ENCODE data around the gene BANF1.

The BANF1 gene

DNA sequence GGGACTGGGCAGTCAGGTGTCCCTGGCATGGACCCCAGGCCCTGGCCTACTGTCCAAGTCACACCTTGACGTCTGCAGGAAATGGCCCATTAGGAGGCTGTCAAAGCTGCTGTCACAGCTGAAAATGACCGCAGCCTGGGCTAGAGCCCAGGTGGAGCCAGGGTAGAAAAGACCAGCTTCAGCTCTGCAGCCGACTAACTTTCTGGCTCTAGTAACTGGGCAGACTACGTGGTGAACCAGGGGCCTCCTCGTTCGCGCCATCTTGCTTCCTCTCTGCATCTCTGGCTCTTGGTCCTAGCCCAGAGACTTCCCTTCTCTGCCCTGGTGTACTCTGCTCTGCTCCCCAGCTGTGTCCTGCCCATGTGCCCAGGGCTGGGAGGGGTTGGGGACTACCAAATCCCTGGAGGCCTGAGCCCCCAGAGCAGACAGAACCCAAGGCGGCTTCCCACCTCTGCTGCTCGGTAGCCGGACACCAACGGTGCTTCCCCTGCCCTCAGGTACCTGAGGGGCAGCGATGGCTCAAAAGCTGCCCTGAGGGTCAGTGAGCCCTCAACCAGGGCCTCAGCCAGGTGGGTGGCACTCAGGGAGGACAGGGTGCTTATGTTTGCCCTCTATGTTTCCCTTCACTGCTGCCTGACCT, 21.1 kb upstream of the BANF1 start:
- Histone ChIP-seq H3K27me3 (replicated peaks) (no peaks in the 10 kb centered on the region), H3K27ac (no peak overlapping the region), H3K36me3 (replicated peaks) (peaks cover 25% of the 10 kb centered on the region), H3K4me3 (ENCODE audit: low read depth, low read length) (no peak overlapping the region)
- TF ChIP-seq, protein P1, sequence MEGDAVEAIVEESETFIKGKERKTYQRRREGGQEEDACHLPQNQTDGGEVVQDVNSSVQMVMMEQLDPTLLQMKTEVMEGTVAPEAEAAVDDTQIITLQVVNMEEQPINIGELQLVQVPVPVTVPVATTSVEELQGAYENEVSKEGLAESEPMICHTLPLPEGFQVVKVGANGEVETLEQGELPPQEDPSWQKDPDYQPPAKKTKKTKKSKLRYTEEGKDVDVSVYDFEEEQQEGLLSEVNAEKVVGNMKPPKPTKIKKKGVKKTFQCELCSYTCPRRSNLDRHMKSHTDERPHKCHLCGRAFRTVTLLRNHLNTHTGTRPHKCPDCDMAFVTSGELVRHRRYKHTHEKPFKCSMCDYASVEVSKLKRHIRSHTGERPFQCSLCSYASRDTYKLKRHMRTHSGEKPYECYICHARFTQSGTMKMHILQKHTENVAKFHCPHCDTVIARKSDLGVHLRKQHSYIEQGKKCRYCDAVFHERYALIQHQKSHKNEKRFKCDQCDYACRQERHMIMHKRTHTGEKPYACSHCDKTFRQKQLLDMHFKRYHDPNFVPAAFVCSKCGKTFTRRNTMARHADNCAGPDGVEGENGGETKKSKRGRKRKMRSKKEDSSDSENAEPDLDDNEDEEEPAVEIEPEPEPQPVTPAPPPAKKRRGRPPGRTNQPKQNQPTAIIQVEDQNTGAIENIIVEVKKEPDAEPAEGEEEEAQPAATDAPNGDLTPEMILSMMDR (IDR thresholded peaks at IDR 0.05; ENCODE audit: low read depth, low read length, missing control alignments) = no peak
- in situ Hi-C loops (cut with HindIII; ENCODE audit: low pct_ligation_motif_present, low sequenced_read_pairs) = no loop called here
- no peak for DNase-seq

DNA sequence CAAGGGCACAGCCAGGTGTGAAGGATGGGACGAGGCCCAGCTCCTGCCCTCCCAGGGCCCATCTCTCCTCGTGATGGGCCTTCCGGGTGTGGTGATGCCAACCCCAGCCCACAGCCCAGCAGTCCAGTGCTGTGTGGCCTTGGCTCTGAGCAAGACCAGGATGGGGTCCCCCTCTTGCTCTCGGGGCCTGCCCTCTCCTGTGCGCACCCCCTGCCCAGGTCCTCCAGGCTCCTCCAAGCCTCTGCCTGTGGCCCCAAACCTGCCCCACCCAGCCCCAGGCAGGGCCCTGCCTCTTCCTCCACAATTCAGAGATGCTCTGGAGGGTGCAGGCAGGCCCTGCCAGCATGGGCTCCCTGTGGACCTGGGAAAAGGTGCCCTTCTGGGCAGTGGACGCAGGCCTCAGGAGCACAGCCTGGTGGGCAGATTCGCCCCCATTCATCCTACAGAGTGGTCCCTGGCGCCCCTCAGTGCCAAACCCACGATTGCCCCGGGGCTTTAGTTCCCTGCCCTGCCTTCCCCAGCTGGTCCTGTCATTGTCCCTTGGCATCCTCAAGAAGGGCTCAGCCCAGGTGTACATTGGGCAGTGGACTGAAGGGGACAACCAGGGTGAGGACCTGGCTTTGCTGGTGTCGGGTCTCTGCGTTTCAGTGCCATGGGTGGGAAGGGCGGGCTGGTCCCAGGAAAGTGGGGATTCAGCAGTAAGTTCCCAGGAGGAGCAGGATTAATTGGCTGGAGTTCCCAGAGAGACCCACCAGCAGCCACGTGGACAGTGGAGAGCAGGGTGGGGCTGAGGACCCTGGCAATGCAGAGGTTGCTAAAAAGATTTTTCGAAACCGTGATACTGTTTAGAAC, 20.1 kb upstream of the BANF1 start:
- H3K36me3 ChIP-seq (replicated peaks) = peaks cover 16% of the 10 kb centered on the region
- DNase-seq = no peak
- in situ Hi-C loops (cut with HindIII; ENCODE audit: low pct_ligation_motif_present, low sequenced_read_pairs) = no loop called here
- H3K4me3 ChIP-seq (ENCODE audit: low read depth, low read length) = no peak overlapping the region
- TF ChIP-seq, protein P1 (IDR thresholded peaks at IDR 0.05; ENCODE audit: low read depth, low read length, missing control alignments) = no peak
- H3K27ac ChIP-seq = no peak overlapping the region
- no peaks in the 10 kb centered on the region for H3K27me3 ChIP-seq (replicated peaks)

DNA sequence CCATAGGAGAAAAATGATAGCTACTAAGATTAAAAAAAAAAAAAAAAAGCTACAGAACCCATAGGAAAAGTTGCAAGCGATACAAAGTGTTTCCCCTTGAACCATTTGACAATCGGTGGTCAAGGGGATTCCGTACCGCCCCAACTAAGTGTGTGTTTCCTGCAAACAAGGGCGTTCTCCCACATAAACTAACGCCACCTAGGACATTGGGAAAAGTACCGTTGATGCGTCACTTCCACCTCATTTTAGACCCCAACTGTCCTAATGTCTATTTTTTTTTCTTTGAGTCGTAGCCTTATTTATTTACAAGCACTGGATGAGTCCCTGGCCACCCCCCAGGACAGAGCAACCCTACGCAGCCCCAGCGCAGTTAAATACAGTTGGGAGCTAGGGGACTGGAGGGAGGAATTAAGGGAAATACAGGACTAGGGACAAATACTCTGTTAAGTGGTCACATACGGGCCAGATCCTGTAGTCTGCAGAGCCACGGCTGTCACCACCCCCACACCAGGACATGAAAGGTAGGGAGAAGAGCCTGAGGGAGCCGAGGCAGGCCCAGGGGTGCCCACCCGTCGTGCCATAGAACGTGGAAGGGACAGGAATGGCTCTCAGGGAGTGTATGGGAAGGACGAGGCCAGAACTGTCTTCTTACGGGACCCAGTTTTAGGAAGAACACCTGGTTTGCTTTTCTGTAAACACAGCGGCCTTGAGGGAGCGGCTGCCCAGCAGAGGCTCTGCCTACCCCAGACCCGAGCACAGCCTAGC, 19.3 kb upstream of the BANF1 start:
- Histone ChIP-seq H3K27me3 (replicated peaks) (no peaks in the 10 kb centered on the region), H3K27ac (no peak overlapping the region), H3K4me3 (ENCODE audit: low read depth, low read length) (no peak overlapping the region), H3K36me3 (replicated peaks) (peaks cover 9% of the 10 kb centered on the region)
- in situ Hi-C loops (cut with HindIII; ENCODE audit: low pct_ligation_motif_present, low sequenced_read_pairs) = no loop called here
- TF ChIP-seq, protein P1 (IDR thresholded peaks at IDR 0.05; ENCODE audit: low read depth, low read length, missing control alignments) = no peak
- DNase-seq = no peak

DNA sequence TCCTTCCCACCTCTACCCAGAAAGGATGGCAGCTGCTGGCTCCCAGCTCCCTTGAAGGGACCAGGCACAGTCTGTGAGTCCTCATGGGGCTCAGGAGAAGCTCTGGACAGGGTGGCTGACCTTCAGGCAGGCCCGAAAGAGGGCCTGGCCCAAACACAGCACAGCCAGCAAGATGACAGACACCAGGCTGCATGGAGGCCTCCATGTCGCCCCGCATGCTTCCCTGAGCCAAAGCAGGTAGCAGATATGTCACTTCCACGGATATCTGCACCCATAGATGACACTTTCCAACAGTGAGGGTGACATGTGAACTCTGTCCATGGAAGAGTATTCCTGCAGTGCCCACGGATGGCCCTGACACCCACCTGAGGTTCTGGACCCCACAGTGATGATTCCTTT, 18.7 kb upstream of the BANF1 start:
- no peak for DNase-seq
- H3K4me3 ChIP-seq (ENCODE audit: low read depth, low read length) = no peak overlapping the region
- no peaks in the 10 kb centered on the region for H3K27me3 ChIP-seq (replicated peaks)
- peaks cover 5% of the 10 kb centered on the region for H3K36me3 ChIP-seq (replicated peaks)
- TF ChIP-seq, protein P1 (IDR thresholded peaks at IDR 0.05; ENCODE audit: low read depth, low read length, missing control alignments) = no peak
- in situ Hi-C loops (cut with HindIII; ENCODE audit: low pct_ligation_motif_present, low sequenced_read_pairs) = no loop called here
- H3K27ac ChIP-seq = no peak overlapping the region

DNA sequence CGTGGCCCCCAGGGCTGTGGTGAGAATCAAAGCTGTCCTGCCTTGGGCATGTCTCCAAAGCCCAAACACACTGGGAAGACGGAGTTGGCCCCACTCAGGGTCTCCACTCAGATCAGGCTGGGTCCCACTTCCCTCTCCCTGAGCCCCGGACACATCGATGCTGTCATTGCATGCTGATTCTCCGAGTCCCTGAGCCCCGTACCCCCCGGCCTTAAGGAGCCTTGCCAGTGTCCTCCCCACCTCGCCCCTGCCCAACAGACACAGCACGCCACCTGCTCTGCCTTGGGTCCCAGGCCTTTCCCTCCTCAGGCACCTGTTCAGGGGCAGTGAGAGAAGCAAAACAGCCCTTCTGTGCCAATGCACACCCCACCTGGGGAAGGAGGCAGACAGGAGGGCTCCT, 15.0 kb upstream of the BANF1 start:
- no peak for DNase-seq
- in situ Hi-C loops (cut with HindIII; ENCODE audit: low pct_ligation_motif_present, low sequenced_read_pairs) = no loop called here
- no peak overlapping the region for H3K4me3 ChIP-seq (ENCODE audit: low read depth, low read length)

More for the DNA sequence above, 15.0 kb upstream of the BANF1 start:
- Histone ChIP-seq H3K36me3 (replicated peaks) (no peaks in the 10 kb centered on the region), H3K27me3 (replicated peaks) (no peaks in the 10 kb centered on the region), H3K27ac (no peak overlapping the region)
- TF ChIP-seq, protein P1 (IDR thresholded peaks at IDR 0.05; ENCODE audit: low read depth, low read length, missing control alignments) = no peak

Data from brain microvascular endothelial cell (primary cell).